Measurements from ENCODE around the gene EIF2S1.
"Not testable (repeated sequence)": the region's sequence is repeated elsewhere in the genome, so short reads cannot be mapped to it uniquely, and the experiment has no call there.

EIF2S1 gene

GRCh38 chr14:67372833-67373232 is 12.7 kb downstream of the EIF2S1 start:
- DNase-seq, result no peak

GRCh38 chr14:67373347-67373746 is 13.2 kb downstream of the EIF2S1 start:
- no peak for DNase-seq

GRCh38 chr14:67377916-67378315 is 17.8 kb downstream of the EIF2S1 start:
- no peak for DNase-seq

- no peak for DNase-seq
Measured at GRCh38 chr14:67385120-67385519, 25.0 kb downstream of the EIF2S1 start.

- DNase-seq, result no peak
Measured at GRCh38 chr14:67385618-67386017, 25.5 kb downstream of the EIF2S1 start.

- no peak for DNase-seq
Measured at GRCh38 chr14:67387195-67387594, 27.1 kb downstream of the EIF2S1 start.

- DNase-seq, result no peak
Measured at GRCh38 chr14:67389275-67389674, 29.1 kb downstream of the EIF2S1 start.

- no peak for DNase-seq
Measured at GRCh38 chr14:67389811-67390534, 29.8 kb downstream of the EIF2S1 start.

GRCh38 chr14:67391268-67391667 is 31.1 kb downstream of the EIF2S1 start:
- no peak for DNase-seq

- no peak for DNase-seq
Measured at GRCh38 chr14:67392123-67392522, 32.0 kb downstream of the EIF2S1 start.

- DNase-seq, result no peak
Measured at GRCh38 chr14:67392800-67393199, 32.7 kb downstream of the EIF2S1 start.

- DNase-seq, result no peak
Measured at GRCh38 chr14:67393689-67394088, 33.6 kb downstream of the EIF2S1 start.

- DNase-seq, result no peak
Measured at GRCh38 chr14:67395086-67395875, 35.2 kb downstream of the EIF2S1 start.

- DNase-seq, result no peak
Measured at GRCh38 chr14:67395876-67396189, 35.7 kb downstream of the EIF2S1 start.

GRCh38 chr14:67396381-67396970 is 36.3 kb downstream of the EIF2S1 start:
- no peak for DNase-seq

GRCh38 chr14:67397536-67397935 is 37.4 kb downstream of the EIF2S1 start:
- DNase-seq, result no peak

GRCh38 chr14:67400434-67400833 is 40.3 kb downstream of the EIF2S1 start:
- no peak for DNase-seq

GRCh38 chr14:67405771-67406170 is 45.6 kb downstream of the EIF2S1 start:
- DNase-seq, result no peak

- not testable (repeated sequence) for DNase-seq
Measured at GRCh38 chr14:67408122-67408801, 48.1 kb downstream of the EIF2S1 start.

GRCh38 chr14:67409461-67409860 is 49.3 kb downstream of the EIF2S1 start:
- DNase-seq, result no peak

GRCh38 chr14:67410313-67410712 is 50.2 kb downstream of the EIF2S1 start:
- no peak for DNase-seq

GRCh38 chr14:67411370-67411769 is 51.2 kb downstream of the EIF2S1 start:
- DNase-seq, result no peak

GRCh38 chr14:67411820-67412421 is 51.8 kb downstream of the EIF2S1 start, which contains the start of gene PLEK2:
Gene PLEK2, minus strand, starts transcription at chr14:67412165. Its CDS starts 106 bp downstream, at chr14:67412059.
- DNase-seq, result peak; percentile 5
